GM21619 (cell line): ENCODE results near the gene CYB5D1.
A peak's percentile ranks its signal among the peaks of the same experiment; 100 is the strongest.

Experiments used
- ATAC-seq: cut with Tn5 transposase; IDR thresholded peaks from one replicate; pipeline ENCODE4 v1.9.1; 2021; ENCODE audit not compliant: unreplicated experiment

CYB5D1 gene

DNA sequence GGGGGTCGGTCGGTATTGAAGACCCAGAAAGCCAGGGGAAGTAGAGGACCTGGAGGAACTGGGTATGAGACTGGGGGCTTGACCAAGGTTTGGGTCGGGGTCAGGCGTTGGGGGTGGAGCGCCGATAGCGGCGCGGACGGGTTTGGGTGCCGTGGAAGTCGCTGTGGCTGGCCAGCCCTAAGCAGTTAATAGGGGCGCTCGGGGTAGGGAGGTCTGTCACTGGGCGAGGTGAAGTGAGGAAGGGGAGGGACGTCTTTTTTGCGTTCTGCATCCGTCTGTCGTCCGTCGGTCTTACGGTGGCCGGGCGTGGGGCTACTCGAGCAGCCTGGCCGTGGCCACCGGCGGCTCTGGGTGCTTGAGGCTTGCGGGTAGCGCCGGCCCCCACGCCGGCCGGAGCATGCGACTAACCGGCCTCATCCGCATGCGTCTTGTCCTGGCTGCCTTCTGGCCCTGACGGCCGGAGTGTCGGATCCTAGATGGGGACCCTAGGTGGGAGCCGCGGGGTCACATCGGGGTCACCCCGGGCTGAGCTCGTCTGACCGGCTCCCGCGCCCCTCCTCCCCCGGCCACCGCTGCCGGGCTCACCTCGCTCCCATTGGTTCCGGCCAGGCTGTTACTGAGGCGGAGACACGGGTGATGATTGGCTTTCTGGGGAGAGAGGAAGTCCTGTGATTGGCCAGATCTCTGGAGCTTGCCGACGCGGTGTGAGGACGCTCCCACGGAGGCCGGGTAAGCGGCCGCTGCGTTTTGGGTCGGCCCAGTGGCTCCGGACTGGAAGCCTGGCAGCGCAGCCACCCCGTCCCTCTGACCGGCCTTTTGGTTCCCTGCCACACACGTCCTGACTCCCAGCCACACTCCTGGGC, 13.3 kb upstream of the CYB5D1 start:
- peak; percentile 37 for ATAC-seq

DNA sequence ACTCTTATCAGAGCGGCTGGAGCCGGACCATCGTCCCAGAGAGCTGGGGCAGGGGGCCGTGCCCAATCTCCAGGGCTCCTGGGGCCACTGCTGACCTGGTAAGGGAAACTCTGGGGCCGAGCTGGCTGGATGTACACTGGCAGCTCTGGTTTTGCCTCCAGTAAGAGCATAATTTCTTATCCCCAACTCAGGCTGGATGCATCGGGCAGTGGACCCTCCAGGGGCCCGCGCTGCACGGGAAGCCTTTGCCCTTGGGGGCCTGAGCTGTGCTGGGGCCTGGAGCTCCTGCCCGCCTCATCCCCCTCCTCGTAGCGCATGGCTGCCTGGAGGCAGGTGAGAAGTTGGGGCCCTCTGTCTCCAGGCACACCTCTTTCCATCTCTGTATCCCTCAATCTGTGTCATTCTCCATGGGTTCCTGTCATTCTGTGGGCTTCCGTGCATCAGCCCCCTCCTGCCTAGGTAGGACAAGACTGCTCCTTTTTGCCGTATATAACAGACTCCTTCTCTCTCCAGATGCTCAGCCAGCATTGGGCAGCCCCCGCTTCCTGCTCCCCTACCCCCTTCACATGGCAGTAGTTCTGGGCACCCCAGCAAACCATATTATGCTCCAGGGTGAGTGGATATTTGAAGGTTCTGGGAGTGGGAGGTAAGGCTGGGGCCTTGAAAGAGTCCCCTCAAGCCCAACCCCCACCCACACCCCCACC, 12.3 kb upstream of the CYB5D1 start:
- no peak for ATAC-seq

DNA sequence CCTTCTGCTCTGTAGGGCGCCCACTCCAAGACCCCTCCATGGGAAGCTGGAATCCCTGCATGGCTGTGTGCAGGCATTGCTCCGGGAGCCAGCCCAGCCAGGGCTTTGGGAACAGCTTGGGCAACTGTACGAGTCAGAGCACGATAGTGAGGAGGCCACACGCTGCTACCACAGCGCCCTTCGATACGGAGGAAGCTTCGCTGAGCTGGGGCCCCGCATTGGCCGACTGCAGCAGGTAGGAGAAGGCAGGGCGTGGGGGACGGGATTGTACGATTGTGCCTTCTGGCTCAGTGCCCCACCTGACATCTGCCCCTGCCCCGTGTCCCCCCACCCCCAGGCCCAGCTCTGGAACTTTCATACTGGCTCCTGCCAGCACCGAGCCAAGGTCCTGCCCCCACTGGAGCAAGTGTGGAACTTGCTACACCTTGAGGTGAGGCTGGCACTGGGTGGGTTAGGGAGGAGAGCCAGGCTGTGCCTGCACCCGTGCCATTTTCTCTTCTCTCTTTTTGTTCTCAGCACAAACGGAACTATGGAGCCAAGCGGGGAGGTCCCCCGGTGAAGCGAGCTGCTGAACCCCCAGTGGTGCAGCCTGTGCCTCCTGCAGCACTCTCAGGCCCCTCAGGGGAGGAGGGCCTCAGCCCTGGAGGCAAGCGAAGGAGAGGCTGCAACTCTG, 11.6 kb upstream of the CYB5D1 start:
- no peak for ATAC-seq

DNA sequence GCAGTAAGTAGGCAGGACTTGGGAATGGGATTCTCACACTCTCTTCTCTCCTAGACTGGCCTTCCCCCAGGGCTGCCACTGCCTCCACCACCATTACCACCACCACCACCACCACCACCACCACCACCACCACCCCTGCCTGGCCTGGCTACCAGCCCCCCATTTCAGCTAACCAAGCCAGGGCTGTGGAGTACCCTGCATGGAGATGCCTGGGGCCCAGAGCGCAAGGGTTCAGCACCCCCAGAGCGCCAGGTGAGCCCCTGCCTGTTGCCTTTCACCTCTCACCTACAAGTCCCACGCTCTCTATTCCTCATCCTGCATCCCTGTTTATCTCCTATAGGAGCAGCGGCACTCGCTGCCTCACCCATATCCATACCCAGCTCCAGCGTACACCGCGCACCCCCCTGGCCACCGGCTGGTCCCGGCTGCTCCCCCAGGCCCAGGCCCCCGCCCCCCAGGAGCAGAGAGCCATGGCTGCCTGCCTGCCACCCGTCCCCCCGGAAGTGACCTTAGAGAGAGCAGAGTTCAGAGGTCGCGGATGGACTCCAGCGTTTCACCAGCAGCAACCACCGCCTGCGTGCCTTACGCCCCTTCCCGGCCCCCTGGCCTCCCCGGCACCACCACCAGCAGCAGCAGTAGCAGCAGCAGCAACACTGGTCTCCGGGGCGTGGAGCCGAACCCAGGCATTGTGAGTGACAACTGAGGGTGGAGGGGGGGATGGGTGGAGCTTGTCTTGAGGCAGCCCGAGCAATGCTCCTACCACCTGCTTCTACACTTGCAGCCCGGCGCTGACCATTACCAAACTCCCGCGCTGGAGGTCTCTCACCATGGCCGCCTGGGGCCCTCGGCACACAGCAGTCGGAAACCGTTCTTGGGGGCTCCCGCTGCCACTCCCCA, 10.8 kb upstream of the CYB5D1 start:
- ATAC-seq: no peak

DNA sequence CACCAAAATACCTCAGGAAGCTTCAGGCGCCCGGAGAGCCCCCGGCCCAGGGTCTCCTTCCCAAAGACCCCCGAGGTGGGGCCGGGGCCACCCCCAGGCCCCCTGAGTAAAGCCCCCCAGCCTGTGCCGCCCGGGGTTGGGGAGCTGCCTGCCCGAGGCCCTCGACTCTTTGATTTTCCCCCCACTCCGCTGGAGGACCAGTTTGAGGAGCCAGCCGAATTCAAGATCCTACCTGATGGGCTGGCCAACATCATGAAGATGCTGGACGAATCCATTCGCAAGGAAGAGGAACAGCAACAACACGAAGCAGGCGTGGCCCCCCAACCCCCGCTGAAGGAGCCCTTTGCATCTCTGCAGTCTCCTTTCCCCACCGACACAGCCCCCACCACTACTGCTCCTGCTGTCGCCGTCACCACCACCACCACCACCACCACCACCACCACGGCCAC, 9.6 kb upstream of the CYB5D1 start:
- ATAC-seq: no peak

DNA sequence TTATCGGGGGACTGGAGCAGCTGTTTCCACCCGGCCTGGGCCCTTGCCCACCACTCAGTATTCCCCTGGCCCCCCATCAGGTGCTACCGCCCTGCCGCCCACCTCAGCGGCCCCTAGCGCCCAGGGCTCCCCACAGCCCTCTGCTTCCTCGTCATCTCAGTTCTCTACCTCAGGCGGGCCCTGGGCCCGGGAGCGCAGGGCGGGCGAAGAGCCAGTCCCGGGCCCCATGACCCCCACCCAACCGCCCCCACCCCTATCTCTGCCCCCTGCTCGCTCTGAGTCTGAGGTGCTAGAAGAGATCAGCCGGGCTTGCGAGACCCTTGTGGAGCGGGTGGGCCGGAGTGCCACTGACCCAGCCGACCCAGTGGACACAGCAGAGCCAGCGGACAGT, 9.1 kb upstream of the CYB5D1 start:
- ATAC-seq: no peak

DNA sequence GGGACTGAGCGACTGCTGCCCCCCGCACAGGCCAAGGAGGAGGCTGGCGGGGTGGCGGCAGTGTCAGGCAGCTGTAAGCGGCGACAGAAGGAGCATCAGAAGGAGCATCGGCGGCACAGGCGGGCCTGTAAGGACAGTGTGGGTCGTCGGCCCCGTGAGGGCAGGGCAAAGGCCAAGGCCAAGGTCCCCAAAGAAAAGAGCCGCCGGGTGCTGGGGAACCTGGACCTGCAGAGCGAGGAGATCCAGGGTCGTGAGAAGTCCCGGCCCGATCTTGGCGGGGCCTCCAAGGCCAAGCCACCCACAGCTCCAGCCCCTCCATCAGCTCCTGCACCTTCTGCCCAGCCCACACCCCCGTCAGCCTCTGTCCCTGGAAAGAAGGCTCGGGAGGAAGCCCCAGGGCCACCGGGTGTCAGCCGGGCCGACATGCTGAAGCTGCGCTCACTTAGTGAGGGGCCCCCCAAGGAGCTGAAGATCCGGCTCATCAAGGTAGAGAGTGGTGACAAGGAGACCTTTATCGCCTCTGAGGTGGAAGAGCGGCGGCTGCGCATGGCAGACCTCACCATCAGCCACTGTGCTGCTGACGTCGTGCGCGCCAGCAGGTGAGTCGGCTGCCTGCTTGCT, 8.6 kb upstream of the CYB5D1 start:
- no peak for ATAC-seq

DNA sequence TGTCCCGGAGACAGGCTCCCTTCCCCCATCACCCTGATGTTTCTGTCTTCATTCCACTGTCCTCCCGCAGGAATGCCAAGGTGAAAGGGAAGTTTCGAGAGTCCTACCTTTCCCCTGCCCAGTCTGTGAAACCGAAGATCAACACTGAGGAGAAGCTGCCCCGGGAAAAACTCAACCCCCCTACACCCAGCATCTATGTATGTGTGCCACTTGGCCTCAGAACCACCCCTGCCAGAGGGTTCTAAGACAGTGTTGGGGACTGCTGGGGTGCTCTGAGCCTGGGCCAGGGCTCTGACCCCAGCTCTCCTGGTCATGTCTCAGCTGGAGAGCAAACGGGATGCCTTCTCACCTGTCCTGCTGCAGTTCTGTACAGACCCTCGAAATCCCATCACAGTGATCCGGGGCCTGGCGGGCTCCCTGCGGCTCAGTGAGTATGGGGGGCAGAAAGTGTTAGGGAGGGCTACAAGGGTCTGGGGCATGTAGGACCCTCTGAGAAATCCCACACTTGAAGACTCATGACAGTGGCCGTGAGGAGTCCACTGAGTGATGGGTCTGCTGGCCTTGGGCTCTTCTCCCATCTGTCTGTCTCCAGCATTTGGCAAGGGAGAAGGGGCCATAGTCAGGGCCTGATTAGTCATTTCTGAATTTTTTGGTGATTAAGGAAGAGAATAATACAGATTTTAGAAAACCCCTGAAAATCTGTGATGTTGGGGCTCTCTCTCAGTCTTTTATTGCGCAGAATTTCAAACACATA, 7.9 kb upstream of the CYB5D1 start:
- ATAC-seq: no peak

DNA sequence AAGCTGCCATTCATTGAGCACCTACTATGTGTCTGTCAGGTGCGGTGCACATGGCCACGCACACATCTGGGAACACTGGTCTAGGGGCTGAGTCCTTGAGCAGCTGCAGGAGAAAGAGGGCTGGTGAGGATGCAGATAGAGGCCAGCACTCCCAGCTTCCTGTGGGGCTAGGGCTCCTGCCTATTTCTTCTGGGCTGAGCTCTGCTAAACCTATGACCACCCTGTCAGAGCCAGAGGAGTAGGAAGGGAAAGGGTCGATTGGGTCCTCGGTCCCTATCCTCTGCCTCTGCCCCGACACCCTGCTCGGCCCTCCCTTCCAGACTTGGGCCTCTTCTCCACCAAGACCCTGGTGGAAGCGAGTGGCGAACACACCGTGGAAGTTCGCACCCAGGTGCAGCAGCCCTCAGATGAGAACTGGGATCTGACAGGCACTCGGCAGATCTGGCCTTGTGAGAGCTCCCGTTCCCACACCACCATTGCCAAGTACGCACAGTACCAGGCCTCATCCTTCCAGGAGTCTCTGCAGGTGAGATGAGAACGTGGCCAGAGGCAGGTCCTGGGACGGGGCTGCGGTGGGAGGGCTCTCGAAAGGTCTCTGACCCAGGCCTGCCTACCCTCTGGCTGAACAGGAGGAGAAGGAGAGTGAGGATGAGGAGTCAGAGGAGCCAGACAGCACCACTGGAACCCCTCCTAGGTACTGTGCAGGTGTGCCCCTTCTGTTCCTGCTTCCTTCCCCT, 6.9 kb upstream of the CYB5D1 start:
- ATAC-seq: no peak

DNA sequence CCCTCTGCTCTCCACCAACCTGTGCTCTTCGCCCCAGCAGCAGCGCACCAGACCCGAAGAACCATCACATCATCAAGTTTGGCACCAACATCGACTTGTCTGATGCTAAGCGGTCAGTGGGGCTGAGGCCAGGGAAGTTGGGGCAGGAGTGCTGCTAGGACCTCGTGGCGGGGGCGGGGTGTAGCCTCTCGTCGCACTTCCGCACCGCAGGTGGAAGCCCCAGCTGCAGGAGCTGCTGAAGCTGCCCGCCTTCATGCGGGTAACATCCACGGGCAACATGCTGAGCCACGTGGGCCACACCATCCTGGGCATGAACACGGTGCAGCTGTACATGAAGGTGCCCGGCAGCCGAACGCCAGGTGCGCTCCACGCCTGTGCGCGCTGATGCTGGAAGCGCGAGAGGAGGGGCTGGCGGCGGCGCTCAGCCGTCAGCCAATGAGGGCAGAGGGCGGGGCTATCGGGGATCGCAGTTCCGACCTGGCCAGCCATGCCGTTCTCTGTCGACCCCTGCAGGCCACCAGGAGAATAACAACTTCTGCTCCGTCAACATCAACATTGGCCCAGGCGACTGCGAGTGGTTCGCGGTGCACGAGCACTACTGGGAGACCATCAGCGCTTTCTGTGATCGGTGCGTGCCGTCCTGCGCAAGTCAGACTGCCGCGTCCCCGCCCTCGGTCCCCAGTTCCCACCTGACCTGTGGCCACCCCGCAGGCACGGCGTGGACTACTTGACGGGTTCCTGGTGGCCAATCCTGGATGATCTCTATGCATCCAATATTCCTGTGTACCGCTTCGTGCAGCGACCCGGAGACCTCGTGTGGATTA, 6.2 kb upstream of the CYB5D1 start:
- peak; percentile 59 for ATAC-seq

DNA sequence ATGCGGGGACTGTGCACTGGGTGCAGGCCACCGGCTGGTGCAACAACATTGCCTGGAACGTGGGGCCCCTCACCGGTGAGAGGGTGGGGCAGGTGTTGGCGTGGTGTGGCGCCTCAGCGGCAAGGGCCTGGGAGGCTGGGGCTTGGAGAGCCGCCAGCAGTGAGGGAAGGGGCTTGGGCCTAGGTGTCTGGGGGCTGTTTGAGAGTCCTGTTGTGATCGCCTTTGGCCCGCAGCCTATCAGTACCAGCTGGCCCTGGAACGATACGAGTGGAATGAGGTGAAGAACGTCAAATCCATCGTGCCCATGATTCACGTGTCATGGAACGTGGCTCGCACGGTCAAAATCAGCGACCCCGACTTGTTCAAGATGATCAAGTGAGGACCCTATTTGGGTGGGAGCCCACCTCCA, 5.5 kb upstream of the CYB5D1 start:
- no peak for ATAC-seq

DNA sequence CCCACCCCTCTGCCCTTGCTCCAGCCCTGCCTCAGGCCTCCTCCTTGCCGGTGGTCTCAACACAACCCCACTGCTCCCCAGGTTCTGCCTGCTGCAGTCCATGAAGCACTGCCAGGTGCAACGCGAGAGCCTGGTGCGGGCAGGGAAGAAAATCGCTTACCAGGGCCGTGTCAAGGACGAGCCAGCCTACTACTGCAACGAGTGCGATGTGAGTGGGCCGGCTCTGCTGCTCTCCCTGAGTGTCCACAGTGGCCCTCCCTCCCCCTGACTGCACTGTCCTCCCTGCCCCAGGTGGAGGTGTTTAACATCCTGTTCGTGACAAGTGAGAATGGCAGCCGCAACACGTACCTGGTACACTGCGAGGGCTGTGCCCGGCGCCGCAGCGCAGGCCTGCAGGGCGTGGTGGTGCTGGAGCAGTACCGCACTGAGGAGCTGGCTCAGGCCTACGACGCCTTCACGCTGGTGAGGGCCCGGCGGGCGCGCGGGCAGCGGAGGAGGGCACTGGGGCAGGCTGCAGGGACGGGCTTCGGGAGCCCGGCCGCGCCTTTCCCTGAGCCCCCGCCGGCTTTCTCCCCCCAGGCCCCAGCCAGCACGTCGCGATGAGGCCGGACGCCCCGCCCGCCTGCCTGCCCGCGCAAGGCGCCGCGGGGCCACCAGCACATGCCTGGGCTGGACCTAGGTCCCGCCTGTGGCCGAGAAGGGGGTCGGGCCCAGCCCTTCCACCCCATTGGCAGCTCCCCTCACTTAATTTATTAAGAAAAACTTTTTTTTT, 4.7 kb upstream of the CYB5D1 start:
- ATAC-seq: no peak

DNA sequence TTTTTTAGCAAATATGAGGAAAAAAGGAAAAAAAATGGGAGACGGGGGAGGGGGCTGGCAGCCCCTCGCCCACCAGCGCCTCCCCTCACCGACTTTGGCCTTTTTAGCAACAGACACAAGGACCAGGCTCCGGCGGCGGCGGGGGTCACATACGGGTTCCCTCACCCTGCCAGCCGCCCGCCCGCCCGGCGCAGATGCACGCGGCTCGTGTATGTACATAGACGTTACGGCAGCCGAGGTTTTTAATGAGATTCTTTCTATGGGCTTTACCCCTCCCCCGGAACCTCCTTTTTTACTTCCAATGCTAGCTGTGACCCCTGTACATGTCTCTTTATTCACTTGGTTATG, 4.1 kb upstream of the CYB5D1 start:
- no peak for ATAC-seq

DNA sequence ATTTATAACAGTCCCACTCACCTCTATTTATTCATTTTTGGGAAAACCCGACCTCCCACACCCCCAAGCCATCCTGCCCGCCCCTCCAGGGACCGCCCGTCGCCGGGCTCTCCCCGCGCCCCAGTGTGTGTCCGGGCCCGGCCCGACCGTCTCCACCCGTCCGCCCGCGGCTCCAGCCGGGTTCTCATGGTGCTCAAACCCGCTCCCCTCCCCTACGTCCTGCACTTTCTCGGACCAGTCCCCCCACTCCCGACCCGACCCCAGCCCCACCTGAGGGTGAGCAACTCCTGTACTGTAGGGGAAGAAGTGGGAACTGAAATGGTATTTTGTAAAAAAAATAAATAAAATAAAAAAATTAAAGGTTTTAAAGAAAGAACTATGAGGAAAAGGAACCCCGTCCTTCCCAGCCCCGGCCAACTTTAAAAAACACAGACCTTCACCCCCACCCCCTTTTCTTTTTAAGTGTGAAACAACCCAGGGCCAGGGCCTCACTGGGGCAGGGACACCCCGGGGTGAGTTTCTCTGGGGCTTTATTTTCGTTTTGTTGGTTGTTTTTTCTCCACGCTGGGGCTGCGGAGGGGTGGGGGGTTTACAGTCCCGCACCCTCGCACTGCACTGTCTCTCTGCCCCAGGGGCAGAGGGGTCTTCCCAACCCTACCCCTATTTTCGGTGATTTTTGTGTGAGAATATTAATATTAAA, 3.6 kb upstream of the CYB5D1 start:
- ATAC-seq: no peak

DNA sequence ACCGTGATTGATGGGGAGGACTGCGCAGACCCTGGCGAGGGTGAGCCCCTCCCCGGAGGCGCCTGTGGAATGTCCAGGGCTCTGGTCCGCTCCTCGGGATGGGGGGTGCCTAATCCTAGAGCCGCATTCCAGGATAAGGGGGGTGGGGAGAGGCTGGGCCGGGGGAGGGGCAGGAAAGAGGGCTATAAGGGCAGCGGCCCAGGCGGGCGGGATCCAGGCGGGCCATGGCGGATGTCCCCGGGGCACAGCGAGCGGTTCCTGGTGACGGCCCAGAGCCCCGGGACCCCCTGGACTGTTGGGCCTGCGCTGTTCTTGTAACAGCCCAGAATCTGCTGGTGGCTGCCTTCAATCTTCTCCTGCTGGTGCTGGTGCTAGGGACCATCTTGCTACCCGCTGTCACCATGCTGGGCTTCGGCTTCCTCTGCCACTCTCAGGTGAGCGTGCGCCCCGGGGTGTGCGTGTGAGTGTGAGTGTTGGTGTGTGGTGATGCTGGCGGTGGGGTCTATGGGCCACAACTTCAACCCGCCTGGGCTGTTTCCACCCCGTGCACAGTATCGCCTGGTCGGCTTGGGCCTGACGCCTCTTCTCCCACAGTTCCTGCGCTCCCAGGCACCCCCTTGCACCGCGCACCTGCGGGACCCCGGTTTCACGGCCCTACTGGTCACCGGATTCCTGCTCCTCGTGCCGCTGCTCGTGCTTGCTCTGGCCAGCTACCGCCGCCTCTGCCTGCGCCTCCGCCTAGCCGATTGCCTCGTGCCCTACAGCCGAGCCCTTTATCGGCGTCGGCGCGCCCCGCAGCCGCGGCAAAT, 2.7 kb upstream of the CYB5D1 start, which contains the start of gene TMEM88:
TSS of gene TMEM88 (plus strand) at position 216 of the 809 bp plus-strand sequence. CDS start at position 225, 9 bp downstream.
- ATAC-seq: no peak

DNA sequence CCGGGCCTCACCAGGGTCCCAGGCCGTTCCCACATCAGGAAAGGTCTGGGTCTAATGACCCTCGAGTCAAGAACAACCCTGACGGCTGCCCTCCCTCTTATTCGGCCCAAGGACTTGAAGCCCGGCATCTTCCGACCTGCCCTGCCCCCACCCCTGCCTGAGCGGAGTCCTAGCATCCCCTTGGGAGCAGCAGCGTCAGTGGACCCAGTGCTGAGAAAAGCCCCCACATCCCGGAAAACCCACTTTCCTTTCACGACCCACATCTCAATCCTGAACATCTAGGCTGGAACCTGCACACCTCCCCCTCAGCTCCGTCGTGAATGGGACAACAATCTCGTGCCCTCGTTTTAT, 2.2 kb upstream of the CYB5D1 start:
- ATAC-seq: no peak
